ENCODE data around the gene CSPG4.
"Not testable (repeated sequence)": the region's sequence is repeated elsewhere in the genome, so short reads cannot be mapped to it uniquely, and the experiment has no call there.

The CSPG4 gene

DNA sequence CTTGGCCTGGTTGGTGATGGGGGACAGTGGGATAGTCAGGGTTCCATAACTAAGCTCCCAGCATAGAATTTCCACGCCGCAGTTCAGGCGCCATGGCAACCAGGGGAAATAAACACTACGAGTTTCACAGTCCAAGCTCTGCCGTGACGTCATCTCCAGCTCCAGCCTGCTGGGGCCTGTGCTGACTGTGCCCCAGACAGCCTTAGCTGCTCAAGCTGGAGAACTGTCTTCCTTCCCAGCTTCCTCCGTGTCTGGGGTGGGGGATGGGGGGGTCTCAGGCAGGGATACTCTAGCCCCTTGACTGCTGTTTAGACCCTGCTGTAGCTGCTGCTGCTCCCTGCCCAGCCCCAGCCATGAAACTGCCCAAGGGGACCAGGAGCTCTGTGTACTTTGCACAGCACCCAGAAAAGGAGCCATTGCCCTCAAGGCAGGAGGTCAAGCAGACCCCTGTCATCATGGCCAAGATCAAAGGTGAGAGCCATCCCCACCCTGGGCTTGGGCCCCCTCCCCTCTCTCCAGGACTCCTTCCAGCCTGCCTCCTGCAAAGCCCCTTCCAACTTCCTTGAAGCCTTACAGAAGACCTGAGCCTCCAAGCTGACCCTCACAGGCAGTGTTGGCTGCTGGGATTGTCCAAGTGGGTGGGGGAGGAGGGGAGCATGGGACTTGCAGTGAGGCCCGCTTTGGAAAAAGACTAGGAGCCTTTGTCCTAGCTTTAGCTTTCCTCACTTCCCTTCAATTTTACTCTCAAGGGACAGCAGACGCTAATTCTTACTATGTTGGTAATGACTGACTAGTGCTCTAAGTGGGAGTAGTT is 11.4 kb upstream of the CSPG4 start:
- peak; percentile 50 for DNase-seq

DNA sequence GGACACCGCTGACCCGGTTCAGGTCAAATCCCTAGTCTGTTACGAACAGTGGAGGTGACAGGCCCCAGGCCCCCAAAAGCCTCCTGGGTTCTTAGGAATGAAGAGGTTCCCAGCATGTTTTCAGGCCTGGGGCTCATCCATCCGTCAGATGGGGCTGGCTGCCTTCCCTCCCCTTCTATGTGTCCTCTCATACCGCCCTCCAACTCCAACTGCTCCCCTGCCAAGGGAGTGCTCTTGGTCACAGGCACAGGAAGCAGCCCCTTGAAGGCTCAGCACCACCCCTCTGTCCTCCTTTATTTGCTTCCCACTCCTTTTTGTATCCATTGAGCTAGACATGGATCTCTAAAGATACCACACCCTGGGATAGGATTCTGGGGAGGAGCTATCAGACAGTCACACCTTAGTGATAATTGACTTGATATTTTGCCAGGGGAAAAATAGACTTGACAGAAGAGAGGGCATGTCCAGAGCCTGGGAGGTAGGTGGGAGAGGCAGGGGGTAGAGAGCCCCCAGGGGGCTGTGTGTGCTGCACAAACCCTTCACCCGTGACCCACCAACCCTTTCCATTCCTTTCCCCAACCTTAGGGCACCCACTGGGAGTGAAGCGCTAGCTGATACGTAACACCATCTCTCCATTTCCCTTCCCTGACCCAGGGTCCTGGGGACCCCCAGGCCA is 10.7 kb upstream of the CSPG4 start:
- DNase-seq = no peak

DNA sequence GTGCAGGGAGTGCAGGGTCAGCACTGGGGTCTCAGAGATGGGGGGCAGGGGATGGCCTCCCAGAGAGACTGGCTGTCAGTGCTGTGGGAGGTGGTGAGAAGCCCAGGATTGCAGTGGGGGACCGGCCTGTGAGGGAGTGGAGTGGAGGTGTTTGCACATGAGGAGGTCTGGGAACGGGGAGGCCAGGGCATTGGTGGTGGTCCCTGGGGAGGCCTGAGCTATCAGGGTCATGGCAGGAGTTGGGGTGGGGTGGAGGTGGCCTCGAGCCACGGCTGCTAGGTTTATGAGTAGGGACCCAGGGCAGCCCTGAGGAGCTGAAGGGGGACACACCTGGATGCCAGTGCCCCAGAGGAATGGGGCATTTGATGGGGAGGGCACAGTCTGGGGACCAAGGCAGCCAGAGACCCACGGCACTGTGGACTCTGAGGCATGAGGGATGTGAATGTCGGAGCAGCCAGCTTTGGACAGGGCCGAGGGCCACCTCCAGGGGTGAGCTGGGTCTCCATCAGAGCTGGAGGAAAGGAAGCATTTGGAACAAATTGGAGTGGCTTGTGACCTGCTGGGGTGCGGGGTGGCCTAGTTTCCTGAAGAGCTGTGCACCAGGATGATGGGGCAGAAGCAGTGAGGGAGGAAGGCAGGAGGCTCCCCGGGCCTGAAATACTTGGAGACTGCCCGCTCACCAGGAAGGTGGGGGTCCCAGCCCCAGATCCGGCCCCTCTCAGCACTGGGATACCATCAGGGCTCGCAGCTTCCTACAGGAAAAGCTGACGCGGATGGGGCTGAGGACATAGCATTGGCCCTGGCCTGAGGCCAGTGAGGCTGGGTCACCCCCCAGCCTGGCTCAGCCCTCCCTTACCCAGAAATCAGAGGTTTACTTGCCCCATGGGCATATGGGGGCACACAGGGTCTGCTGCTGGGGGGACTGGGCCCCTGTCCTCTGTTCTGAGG is 9.5 kb upstream of the CSPG4 start:
- no peak for DNase-seq

DNA sequence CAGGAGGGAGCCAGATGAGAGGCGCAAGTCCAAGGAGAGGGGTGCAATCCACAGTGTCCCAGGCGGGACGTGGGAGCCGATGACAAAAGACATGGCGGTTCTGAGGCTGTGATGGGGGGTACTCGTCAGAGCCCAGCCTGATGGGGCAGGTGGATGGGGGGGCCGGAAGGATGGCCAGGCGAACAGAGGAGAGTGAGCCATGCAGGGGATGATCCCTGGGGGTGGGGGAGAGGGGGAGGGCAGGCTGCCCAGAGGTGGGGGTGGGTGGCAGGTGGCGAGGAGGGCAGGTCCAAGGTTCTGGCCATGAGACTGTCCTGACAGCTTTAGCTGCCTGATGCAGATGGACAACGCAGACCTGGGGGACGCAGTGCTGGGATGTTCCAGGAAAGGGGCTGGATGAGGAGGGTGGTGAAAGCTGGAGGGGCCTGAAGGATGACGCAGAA is 8.9 kb upstream of the CSPG4 start:
- DNase-seq = no peak

DNA sequence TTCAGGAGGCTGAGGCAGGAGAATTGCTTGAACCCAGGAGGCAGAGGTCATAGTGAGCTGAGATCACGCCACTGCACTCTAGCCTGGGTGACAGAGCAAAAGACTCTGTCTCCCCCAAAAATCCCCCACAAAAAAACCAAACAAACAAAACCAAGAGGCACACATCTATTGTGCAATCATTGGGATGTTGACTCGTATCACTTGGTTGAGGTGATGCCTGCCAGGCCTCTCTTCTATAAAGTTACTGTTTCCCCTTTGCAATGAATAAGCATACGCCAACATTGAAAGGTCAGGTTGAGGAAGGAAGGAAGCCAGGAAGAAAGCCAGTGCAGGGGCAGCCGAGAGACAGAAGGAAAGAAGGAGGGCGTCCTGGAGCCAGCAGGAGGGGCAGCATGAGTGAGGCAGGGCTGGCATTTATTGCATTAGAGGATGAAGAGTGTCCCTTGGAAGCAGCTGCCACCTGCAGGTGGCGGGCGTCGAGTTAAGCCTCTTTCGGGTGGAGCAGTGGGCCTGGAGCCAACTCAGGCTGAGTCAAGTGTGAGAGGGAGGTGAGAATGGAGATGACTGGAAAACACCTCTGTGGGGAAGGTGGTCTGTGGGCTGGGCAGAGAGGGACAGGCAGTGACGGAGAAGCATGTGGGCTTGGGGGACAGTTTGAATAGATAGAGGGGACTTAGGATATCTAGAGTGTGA is 8.3 kb upstream of the CSPG4 start:
- DNase-seq = no peak

DNA sequence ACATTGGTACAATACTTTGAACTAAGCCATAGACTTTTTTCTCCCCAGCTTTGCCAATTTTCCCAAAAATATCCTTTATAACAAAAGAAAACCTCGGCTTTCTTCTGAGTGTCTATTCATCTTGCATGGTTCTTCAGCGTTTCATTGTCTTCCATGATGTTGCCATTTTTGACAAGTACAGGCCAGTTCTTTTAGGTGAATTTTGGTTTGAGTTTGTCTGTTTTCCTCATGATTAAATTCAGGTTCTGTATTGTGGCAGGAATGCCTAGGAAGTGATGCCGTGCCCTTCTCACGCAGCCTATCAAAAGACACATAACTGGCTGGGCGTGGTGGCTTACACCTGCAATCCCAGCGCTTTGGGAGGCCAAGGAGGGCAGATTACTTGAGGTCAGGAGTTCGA is 7.6 kb upstream of the CSPG4 start:
- DNase-seq = no peak

DNA sequence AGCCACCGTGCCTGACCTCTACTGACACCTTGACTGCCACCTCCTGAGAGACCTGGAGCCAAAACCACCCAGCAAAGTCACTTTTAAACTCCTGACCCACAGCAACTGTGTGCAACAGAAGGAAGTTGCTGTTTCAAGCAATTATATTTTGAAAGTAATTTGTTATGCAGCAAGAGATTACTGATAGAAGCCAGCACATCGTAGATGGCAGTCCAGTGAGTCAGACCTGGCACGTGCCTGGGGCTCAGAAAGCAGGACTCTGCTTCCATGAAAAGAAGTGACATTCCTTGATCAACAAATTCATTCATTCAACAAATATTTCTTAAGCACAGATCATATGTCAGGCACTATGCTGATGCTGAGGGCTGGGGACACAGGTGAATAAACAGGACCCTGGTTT is 5.7 kb upstream of the CSPG4 start:
- no peak for DNase-seq

DNA sequence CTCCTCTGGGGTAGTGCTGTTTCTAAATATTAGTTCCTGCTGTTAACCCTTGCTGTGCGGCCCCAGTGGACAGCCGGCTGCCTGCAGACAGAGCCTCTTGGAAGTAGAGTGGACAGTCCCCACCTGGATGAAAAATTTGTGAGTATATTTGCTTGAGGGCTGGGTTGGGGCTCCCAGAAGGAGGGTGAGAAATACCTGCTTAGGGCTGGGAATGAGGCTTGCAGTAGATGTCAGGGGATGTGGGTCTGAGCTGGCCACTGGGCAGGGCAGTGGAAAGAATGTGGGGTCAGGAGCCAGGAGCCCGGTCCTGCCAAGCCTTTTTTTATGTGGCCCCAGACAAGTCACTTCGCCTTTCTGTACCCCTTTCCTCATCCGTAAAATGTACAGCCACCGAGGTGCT is 4.4 kb upstream of the CSPG4 start:
- not testable (repeated sequence) for DNase-seq

DNA sequence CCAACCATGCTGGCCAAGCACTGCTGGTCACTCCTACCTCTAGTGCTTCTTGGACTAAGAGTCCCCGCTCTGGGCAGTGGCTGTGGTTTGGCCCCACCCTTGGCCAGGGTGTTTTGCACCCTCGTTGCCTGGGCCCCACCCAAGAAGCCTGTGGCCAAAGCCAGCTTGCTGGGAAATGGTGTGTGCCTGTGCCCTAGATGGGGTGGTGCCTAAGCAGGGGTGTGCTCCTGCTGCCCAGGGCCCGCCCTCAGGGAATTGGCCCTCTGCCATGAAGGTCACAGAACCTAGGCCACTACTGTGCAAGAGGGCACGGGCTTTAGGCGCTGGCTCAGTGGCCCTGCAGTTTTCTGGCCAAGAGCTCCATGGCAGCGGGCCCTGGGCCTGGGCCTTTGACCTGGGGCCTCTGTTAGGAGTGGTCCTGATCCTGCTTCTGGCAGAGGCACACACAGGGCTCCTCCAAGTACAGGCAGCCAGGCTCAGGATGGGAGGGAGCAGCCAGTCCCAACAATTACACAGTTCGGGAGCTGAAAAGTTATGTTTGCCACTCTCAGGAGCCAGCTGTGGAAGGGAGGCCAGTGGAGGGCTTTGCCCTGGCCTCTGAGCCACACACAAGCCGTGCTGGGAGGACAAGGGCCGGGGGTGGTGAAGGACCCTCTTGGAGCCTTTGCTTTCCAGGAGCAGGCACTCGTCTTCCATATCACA is 3.8 kb upstream of the CSPG4 start:
- DNase-seq = not testable (repeated sequence)

DNA sequence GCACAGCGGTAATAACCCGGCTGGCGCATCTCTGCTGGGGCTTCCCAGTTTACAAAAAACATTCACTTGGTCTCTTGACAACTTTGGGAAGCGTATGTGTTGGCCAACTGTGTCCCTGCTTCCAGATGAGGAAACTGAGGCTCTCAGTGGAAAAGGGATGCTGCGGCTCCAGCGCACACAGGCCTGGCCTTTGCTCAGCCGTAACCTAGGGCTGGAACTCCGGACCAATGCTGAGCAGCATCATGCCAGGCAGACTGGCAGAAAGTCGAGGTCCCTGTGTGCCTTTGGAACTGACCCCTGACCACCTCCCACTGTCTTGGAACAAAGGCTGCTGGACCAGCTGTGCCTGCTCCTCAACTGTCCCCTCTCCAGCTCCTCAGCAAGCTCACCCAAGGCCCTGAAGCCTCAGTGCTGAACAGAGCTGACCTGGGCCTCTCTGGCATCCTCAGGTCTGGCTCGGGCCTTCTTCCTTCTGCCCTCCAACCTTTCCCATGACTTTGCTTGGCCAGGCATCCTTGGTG is 2.7 kb upstream of the CSPG4 start:
- DNase-seq = not testable (repeated sequence)

DNA sequence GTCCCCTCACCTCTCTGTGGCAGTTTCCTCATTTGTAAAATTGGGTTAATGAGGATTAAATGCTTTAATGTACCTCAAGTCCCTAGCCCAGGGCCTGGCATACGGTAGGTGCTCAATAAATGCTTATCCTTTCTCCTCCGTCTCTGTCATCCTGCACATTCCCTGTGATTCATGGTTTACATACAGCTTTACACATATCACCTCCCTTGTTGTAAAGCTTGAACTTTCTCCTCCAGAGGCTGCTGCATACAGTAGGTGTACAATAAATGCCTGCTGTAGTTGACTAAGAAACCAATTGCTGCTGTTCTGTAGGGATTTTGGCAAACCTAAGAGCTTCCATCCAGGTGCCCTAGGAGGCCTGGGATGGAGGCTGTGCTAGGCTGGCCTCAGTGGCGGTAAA is 1.5 kb upstream of the CSPG4 start:
- DNase-seq = no peak

DNA sequence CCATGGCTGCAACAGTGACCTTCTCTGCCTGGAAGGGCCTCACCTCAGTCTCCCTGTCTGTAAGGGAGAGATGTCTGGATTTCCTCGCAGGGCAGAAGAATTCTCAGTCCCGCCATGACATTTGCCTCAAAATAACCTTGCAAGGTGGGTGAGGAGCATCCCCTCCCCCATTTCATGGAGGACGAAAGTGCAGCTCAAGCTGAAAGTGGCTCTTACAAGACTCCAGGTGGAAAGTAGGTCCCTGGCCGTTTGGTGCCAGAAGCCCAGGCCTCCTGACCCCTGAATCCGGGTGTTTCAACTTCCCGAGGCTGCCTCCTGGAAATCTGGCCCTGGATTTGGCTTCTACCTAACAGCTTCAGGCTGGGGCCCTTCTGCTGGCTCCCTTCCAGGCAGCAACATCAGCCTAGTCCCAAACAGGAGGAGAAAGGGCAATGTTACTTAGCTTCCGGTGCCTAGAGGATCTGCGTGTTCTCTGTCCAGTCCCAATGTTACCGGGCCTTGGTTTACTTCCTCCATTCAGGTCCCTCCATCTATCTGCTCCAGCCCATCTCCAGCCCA is 769 bp upstream of the CSPG4 start:
- DNase-seq = no peak

DNA sequence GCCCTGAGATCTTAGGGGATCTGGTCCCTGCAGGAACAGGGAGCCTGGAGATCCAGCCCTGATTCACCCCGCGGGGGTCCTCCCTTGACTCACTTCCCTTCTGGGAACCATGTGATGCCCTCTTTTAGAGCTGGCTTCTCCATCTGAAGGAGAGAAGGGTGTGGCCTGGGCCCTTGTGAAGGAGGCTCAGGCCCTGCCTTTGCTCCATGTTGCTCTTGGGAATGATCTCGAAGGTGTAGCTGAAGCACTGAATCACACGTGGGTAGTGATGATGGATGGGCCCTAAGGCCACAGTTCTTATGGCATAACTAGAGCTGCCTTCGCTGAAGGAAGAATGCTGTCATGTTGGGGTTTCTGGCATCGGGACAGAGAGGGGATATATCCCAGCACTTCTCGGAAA is 1.2 kb downstream of the CSPG4 start:
- not testable (repeated sequence) for DNase-seq

DNA sequence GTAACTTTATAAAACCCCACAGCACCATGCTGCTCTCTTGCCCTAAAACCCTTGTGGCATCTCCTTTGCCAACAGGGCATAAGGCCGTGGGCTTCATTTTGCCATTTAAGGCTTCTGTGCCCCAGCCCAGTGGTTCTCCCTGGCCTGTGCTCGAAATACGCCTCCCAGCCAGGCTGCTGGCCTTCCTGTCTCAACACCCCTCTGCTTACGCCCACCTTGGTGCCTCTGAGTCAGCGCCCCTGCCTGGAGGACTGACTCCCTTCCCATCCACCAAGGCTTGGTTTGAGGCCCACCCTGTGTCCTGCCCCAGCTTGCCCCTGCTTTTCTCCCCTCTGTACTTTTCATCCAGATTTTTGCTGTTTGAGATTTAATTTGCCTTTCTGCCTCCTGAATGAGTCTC is 1.8 kb downstream of the CSPG4 start:
- not testable (repeated sequence) for DNase-seq

DNA sequence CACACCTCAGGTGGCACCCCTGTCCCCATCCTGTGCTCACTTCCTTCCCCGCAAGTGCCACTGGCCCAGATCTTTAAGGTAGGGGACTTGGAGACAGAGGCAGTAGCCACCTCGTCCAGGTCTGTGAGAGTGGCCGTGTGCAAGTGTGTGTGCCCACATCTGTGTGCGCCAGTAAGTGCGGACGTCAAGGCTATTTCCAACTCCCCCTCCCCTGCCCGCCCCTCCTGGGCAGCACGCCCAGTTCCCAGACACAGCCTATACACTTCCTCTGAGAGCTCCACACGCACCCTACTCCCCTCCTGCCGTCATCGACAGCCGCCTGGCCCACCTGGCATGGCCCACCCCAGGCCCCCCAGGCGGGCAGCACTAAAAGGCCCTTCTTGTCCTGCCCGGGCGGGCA is 3.2 kb downstream of the CSPG4 start:
- DNase-seq = peak; percentile 22

DNA sequence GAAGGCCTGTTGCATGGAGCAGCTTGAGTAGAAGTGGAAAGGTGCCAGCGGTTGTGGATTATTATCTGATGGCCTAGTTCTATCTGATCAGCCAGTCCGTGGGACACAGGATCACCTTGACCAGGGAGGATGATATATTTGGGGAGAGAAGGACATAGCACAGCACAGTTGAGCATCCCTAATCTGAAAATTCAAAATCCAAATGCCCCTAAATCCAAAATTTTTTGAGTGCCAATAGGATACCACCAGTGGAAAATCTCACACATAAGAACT is 6.0 kb downstream of the CSPG4 start:
- no peak for DNase-seq

DNA sequence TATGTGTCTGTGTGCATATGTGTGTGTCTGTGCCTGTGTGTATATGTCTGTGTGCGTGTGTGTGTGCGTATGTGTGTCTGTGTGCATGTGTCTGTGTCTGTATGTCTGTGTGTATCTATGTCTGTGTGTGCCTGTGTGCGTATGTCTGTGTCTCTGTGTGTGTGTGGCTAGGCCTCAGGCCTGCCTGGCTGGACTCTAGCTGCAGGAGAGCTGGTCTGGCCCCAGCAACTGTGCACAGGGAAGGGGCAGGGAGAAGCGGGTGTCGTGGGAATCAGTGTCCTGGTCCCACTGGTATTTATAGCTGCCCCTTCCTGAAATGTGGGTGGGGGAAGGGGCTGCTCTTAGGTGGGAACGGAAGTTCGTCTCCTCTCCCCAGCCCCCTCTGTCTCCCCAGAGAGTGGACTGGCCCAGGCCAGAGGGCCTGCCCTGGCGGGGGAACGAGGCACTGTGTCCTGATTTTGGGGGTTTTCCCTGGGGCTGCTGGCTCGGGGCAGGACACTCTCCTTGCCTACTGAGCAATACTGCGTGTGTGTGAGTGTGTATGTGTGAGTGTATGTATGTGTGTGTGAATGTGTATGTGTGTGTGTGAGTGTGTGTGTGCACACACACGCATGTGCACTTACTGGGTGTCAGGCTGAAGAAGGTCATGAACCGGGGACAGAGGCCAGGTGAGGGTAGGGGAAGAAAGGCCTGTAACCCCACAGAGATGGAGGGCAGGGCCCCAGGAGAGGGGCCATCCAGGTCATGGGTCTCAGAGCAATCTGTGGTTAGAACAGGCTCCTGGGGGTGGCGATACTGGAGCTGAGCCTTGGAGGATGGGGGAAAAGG is 6.6 kb downstream of the CSPG4 start:
- DNase-seq = no peak

DNA sequence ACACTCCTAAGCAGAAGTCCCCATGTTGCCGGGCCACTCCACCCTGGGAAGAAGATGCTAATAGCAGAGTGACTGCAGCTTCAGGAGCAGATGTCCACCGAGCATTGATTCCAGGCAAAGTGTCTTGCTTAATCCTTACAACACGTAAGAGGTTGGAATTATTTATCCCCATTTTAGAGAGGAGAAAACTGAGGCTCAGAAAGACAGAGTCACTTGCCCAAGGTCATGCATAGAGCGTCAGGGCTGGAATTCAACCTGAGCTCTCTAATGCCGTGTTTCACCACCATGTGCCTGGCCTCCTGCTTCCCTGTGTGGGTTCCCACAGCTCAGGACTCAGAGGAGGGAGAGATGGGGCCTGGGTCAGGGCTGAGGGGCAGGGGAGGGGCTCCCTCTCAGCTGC is 7.3 kb downstream of the CSPG4 start:
- DNase-seq = not testable (repeated sequence)

DNA sequence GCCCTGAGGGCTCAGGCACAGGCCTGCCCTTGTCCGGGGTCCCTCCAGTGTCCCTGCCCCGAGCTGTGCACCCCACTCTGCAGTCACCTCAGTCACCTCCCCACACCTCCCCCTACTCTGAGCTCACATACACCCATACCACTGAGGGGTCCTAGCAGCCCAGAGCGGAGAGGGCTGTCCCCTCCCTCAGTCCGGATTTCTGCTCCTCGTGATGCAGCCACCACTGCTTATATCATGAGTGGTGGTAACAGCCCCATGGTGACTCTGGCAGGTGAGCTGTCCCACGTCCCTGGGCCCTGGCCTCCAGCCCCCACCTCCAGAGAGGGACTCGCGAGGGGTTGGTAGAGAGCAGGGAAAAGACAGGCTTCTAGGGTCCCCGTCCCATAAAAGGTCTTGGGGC is 8.0 kb downstream of the CSPG4 start:
- no peak for DNase-seq

DNA sequence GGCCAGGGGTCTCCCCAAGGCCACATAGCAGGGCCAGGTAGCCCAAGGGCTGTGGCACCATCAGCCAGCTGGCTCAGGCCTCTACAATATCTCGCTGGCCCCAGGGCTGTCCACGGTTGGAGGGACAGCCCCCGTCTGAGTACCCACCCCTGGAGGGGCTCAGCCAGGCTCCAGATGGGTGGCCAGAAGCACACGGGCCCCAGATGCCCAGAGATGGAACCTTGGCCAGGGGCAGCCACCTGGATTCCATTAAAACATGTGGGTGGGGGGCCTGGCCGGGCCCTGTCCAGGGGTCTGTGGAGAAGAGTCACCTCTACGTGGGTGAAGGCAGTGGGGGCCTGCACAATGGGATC is 8.4 kb downstream of the CSPG4 start:
- no peak for DNase-seq

Data from midbrain (tissue), 1 donor.